ENCODE measurements around the gene RAMP1.
"Not testable (repeated sequence)": the region's sequence is repeated elsewhere in the genome, so short reads cannot be mapped to it uniquely, and the experiment has no call there.

Gene RAMP1

GRCh38 chr2:237859533-237860272, at the start of gene RAMP1:
Gene RAMP1 (plus strand): TSS chr2:237859623. CDS start chr2:237859676, 53 bp downstream.
- DNase-seq (ENCODE audit: low spot score), result no peak

GRCh38 chr2:237815637-237816036, 43.8 kb upstream of the RAMP1 start:
- no peak for DNase-seq (ENCODE audit: low spot score)

- DNase-seq (ENCODE audit: low spot score), result no peak
Observed at GRCh38 chr2:237816531-237816930, 42.9 kb upstream of the RAMP1 start.

GRCh38 chr2:237818066-237818473, 41.4 kb upstream of the RAMP1 start:
- no peak for DNase-seq (ENCODE audit: low spot score)

- no peak for DNase-seq (ENCODE audit: low spot score)
Observed at GRCh38 chr2:237819231-237819630, 40.2 kb upstream of the RAMP1 start.

- no peak for DNase-seq (ENCODE audit: low spot score)
Observed at GRCh38 chr2:237820421-237820820, 39.0 kb upstream of the RAMP1 start.

- no peak for DNase-seq (ENCODE audit: low spot score)
Observed at GRCh38 chr2:237823544-237823943, 35.9 kb upstream of the RAMP1 start.

- no peak for DNase-seq (ENCODE audit: low spot score)
Observed at GRCh38 chr2:237824085-237824484, 35.3 kb upstream of the RAMP1 start.

GRCh38 chr2:237827421-237827987, 31.9 kb upstream of the RAMP1 start:
- DNase-seq (ENCODE audit: low spot score), result no peak

GRCh38 chr2:237830522-237830921, 28.9 kb upstream of the RAMP1 start:
- no peak for DNase-seq (ENCODE audit: low spot score)

- no peak for DNase-seq (ENCODE audit: low spot score)
Observed at GRCh38 chr2:237833546-237833945, 25.9 kb upstream of the RAMP1 start.

GRCh38 chr2:237835372-237835771, 24.1 kb upstream of the RAMP1 start:
- no peak for DNase-seq (ENCODE audit: low spot score)

- DNase-seq (ENCODE audit: low spot score), result no peak
Observed at GRCh38 chr2:237841051-237841450, 18.4 kb upstream of the RAMP1 start.

- not testable (repeated sequence) for DNase-seq (ENCODE audit: low spot score)
Observed at GRCh38 chr2:237848940-237849339, 10.5 kb upstream of the RAMP1 start.

- no peak for DNase-seq (ENCODE audit: low spot score)
Observed at GRCh38 chr2:237854295-237854694, 5.1 kb upstream of the RAMP1 start.

GRCh38 chr2:237857791-237858190, 1.6 kb upstream of the RAMP1 start:
- DNase-seq (ENCODE audit: low spot score), result no peak

GRCh38 chr2:237858294-237859081, 935 bp upstream of the RAMP1 start:
- DNase-seq (ENCODE audit: low spot score), result peak; percentile 73

- DNase-seq (ENCODE audit: low spot score), result no peak
Observed at GRCh38 chr2:237859082-237859433, 365 bp upstream of the RAMP1 start.

GRCh38 chr2:237860273-237860935, 981 bp downstream of the RAMP1 start:
- DNase-seq (ENCODE audit: low spot score), result no peak

- DNase-seq (ENCODE audit: low spot score), result no peak
Observed at GRCh38 chr2:237861875-237862527, 2.6 kb downstream of the RAMP1 start.

GRCh38 chr2:237862528-237862895, 3.1 kb downstream of the RAMP1 start:
- no peak for DNase-seq (ENCODE audit: low spot score)

GRCh38 chr2:237863102-237863511, 3.7 kb downstream of the RAMP1 start:
- no peak for DNase-seq (ENCODE audit: low spot score)

Measured in ecto neural progenitor cell (in vitro differentiated cells).